Measurements from ENCODE around the gene BLOC1S1. TPM values are rescaled to one million over a fixed set of nuclear protein-coding genes. Genes with fewer than 3 reads are reported as not detected.

Gene BLOC1S1
- total and polyA plus RNA-seq, 4 experiments from 2014 or later, result 75.1 to 87.1 (median 83.7) TPM

- Mint-ChIP-seq H3K36me3 (peaks cover 0 to 29% of the 10 kb centered on the region in 2 donors), H3K27ac (peak overlapping the region in 3 of 7 donors; percentile 25 to 99 (median 35)), H3K4me3 (peak overlapping the region in 3 of 8 donors; percentile 4 to 36 (median 13)), H3K4me1 (peaks cover 18 to 52% (median 37%) of the 10 kb centered on the region in 4 donors), H3K9me3 (peaks cover 0 to 4% (median 0%) of the 10 kb centered on the region in 8 donors), H3K27me3 (peaks cover 0 to 1% of the 10 kb centered on the region in 2 donors)
- no peak overlapping the region for H3K4me3 ChIP-seq (ENCODE audit: low read length in 2 of 2)
- intact Hi-C loops (cut with micrococcal nuclease), result loop anchor here (5.0 kb wide), 1 partner anchor 71 kb away; no protein-coding TSS in a partner anchor
- CTCF ChIA-PET (ENCODE audit: partially characterized antibody), result interaction anchor here (5.1 kb wide), 1 partner anchor 19 kb away, joined by 44 read pairs; no protein-coding TSS in a partner anchor
- peaks cover 40% of the 10 kb centered on the region for H3K4me1 ChIP-seq (ENCODE audit: insufficient read depth, low read length)
- no peaks in the 10 kb centered on the region for H3K9me3 ChIP-seq (ENCODE audit: control insufficient read depth in 1 of 2, low read length in 2 of 2)
- H3K36me3 ChIP-seq (ENCODE audit: insufficient read depth, low read length), result peaks cover 15% of the 10 kb centered on the region
- POLR2A ChIA-PET (ENCODE audit: partially characterized antibody), result interaction anchor here (1.0 to 4.0 kb wide), 4 partner anchors 9 to 20 kb away, joined by 3 to 42 read pairs (median 3); partner anchors contain the start of gene CD63
- DNase-seq, result no peak
- H3K27ac ChIP-seq (ENCODE audit: low read depth, low read length), result no peak overlapping the region
- no peaks in the 10 kb centered on the region for H3K27me3 ChIP-seq (ENCODE audit: insufficient read depth, low read length)
These were observed 2.9 kb downstream of the BLOC1S1 start for GRCh38 chr12:55718624-55719275.

GRCh38 chr12:55719371-55719770, 3.5 kb downstream of the BLOC1S1 start:
- no peak for DNase-seq
- no peak overlapping the region for H3K4me3 ChIP-seq (ENCODE audit: low read length in 2 of 2)
- peaks cover 18 to 54% (median 38%) of the 10 kb centered on the region in 4 donors for H3K4me1 Mint-ChIP-seq
- H3K27ac ChIP-seq (ENCODE audit: low read depth, low read length), result no peak overlapping the region
- H3K9me3 Mint-ChIP-seq, result peaks cover 0 to 4% (median 0%) of the 10 kb centered on the region in 8 donors
- no peak overlapping the region for H3K27ac Mint-ChIP-seq
- peaks cover 15% of the 10 kb centered on the region for H3K36me3 ChIP-seq (ENCODE audit: insufficient read depth, low read length)
- ChIA-PET POLR2A (ENCODE audit: partially characterized antibody) (interaction anchor here (1.0 to 1.3 kb wide), 4 partner anchors 8 to 19 kb away, joined by 3 to 6 read pairs (median 4); partner anchors contain the start of gene CD63), CTCF (ENCODE audit: partially characterized antibody) (interaction anchor here (0.8 to 5.1 kb wide), 2 partner anchors 14 to 19 kb away, joined by 3 to 44 read pairs; no protein-coding TSS in a partner anchor)
- no peaks in the 10 kb centered on the region for H3K9me3 ChIP-seq (ENCODE audit: control insufficient read depth in 1 of 2, low read length in 2 of 2)
- intact Hi-C loops (cut with micrococcal nuclease), result loop anchor here (5.0 kb wide), 1 partner anchor 72 kb away; no protein-coding TSS in a partner anchor
- peak overlapping the region in 1 of 8 donors; percentile 25 for H3K4me3 Mint-ChIP-seq
- H3K4me1 ChIP-seq (ENCODE audit: insufficient read depth, low read length), result peaks cover 40% of the 10 kb centered on the region
- peaks cover 0 to 29% of the 10 kb centered on the region in 2 donors for H3K36me3 Mint-ChIP-seq
- H3K27me3 Mint-ChIP-seq, result peaks cover 0 to 1% of the 10 kb centered on the region in 2 donors
- no peaks in the 10 kb centered on the region for H3K27me3 ChIP-seq (ENCODE audit: insufficient read depth, low read length)

DNA sequence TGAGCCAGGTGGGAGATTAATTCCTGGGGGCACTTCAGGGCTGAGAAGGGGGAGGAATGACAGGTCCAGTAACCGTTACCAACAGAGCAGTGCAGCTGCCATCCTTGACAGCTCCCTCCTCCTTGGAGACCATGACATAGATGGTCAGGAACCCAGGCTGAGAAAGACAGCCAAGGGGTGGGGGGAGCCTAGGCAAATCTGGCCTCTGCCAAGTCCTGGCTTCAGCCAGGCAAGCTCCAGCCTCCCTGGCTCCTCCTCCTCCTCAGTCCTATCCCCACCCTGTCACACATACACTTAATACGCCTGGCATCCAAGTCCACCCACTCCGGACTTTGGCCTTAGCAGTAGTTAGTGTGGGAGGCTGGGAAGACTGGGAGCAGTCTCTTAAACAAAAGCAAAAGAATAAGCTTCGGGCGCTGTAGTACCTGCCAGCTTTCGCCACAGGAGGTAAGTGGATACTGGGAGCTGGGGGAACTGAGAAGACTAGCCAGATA, 4.3 kb downstream of the BLOC1S1 start, which contains the start of gene RDH5:
Gene RDH5, plus strand, starts transcription at position 323 of the 494 bp plus-strand sequence. CDS start 792 bp downstream, outside the sequence.
- H3K4me1 ChIP-seq (ENCODE audit: insufficient read depth, low read length), result peaks cover 39% of the 10 kb centered on the region
- H3K27ac ChIP-seq (ENCODE audit: low read depth, low read length), result no peak within 1 kb of the TSS
- no peaks in the 10 kb centered on the region for H3K9me3 ChIP-seq (ENCODE audit: control insufficient read depth in 1 of 2, low read length in 2 of 2)
- H3K27me3 ChIP-seq (ENCODE audit: insufficient read depth, low read length), result no peaks in the 10 kb centered on the region
- no peak within 1 kb of the TSS for H3K4me3 ChIP-seq (ENCODE audit: low read length in 2 of 2)
- Mint-ChIP-seq H3K4me3 (peak within 1 kb of the TSS in 1 of 8 donors; percentile 25), H3K4me1 (peaks cover 22 to 61% (median 43%) of the 10 kb centered on the region in 4 donors), H3K27me3 (peaks cover 0 to 1% of the 10 kb centered on the region in 2 donors), H3K36me3 (peaks cover 0 to 32% of the 10 kb centered on the region in 2 donors), H3K27ac (peak within 1 kb of the TSS in 4 of 7 donors; percentile 22 to 78 (median 49)), H3K9me3 (peaks cover 0 to 4% (median 0%) of the 10 kb centered on the region in 8 donors)
- intact Hi-C loops (cut with micrococcal nuclease), result no loop called here
- POLR2A ChIA-PET (ENCODE audit: partially characterized antibody), result interaction anchor here (1.1 to 1.3 kb wide), 3 partner anchors 7 to 18 kb away, joined by 3 to 6 read pairs (median 5); partner anchors contain the start of gene CD63
- CTCF ChIA-PET (ENCODE audit: partially characterized antibody), result interaction anchor here (0.7 to 5.1 kb wide), 3 partner anchors 14 to 18 kb away, joined by 3 to 44 read pairs (median 3); no protein-coding TSS in a partner anchor
- peaks cover 15% of the 10 kb centered on the region for H3K36me3 ChIP-seq (ENCODE audit: insufficient read depth, low read length)
- no peak for DNase-seq

- H3K4me3 Mint-ChIP-seq, result peak overlapping the region in 1 of 8 donors; percentile 7
- peak in 2 of 5 donors; percentile 31 to 33 for DNase-seq
- ChIA-PET POLR2A (ENCODE audit: partially characterized antibody) (no interaction called here), CTCF (ENCODE audit: partially characterized antibody) (interaction anchor here (0.7 to 1.2 kb wide), 2 partner anchors 9 to 17 kb away, joined by 3 to 4 read pairs; no protein-coding TSS in a partner anchor)
- Histone ChIP-seq H3K27me3 (ENCODE audit: insufficient read depth, low read length) (no peaks in the 10 kb centered on the region), H3K4me3 (ENCODE audit: low read length in 2 of 2) (no peak overlapping the region), H3K4me1 (ENCODE audit: insufficient read depth, low read length) (peaks cover 32% of the 10 kb centered on the region), H3K36me3 (ENCODE audit: insufficient read depth, low read length) (peaks cover 15% of the 10 kb centered on the region), H3K27ac (ENCODE audit: low read depth, low read length) (no peak overlapping the region), H3K9me3 (ENCODE audit: control insufficient read depth in 1 of 2, low read length in 2 of 2) (no peaks in the 10 kb centered on the region)
- H3K36me3 Mint-ChIP-seq, result peaks cover 4 to 28% of the 10 kb centered on the region in 2 donors
- H3K27ac Mint-ChIP-seq, result peak overlapping the region in 4 of 7 donors; percentile 22 to 57 (median 35)
- H3K27me3 Mint-ChIP-seq, result no peaks in the 10 kb centered on the region
- intact Hi-C loops (cut with micrococcal nuclease), result no loop called here
- H3K4me1 Mint-ChIP-seq, result peaks cover 20 to 59% (median 42%) of the 10 kb centered on the region in 4 donors
- H3K9me3 Mint-ChIP-seq, result peaks cover 0 to under 1% (median 0%) of the 10 kb centered on the region in 8 donors
These were observed 5.1 kb downstream of the BLOC1S1 start for GRCh38 chr12:55720894-55721444.

GRCh38 chr12:55721601-55722213, 5.9 kb downstream of the BLOC1S1 start:
- Histone ChIP-seq H3K4me1 (ENCODE audit: insufficient read depth, low read length) (peaks cover 29% of the 10 kb centered on the region), H3K27me3 (ENCODE audit: insufficient read depth, low read length) (no peaks in the 10 kb centered on the region), H3K4me3 (ENCODE audit: low read length in 2 of 2) (no peak overlapping the region), H3K36me3 (ENCODE audit: insufficient read depth, low read length) (peaks cover 15% of the 10 kb centered on the region), H3K27ac (ENCODE audit: low read depth, low read length) (no peak overlapping the region), H3K9me3 (ENCODE audit: control insufficient read depth in 1 of 2, low read length in 2 of 2) (no peaks in the 10 kb centered on the region)
- peak overlapping the region in 3 of 7 donors; percentile 14 to 57 (median 37) for H3K27ac Mint-ChIP-seq
- peaks cover 4 to 28% of the 10 kb centered on the region in 2 donors for H3K36me3 Mint-ChIP-seq
- no peak overlapping the region for H3K4me3 Mint-ChIP-seq
- POLR2A ChIA-PET (ENCODE audit: partially characterized antibody), result no interaction called here
- DNase-seq, result no peak
- peaks cover 23 to 59% (median 43%) of the 10 kb centered on the region in 4 donors for H3K4me1 Mint-ChIP-seq
- intact Hi-C loops (cut with micrococcal nuclease), result no loop called here
- H3K27me3 Mint-ChIP-seq, result no peaks in the 10 kb centered on the region
- no peaks in the 10 kb centered on the region for H3K9me3 Mint-ChIP-seq
- CTCF ChIA-PET (ENCODE audit: partially characterized antibody), result interaction anchor here (1.2 to 4.8 kb wide), 3 partner anchors 8 to 17 kb away, joined by 4 to 61 read pairs (median 4); no protein-coding TSS in a partner anchor

GRCh38 chr12:55722948-55723347, 7.1 kb downstream of the BLOC1S1 start:
- no peaks in the 10 kb centered on the region for H3K27me3 Mint-ChIP-seq
- no peaks in the 10 kb centered on the region for H3K9me3 Mint-ChIP-seq
- no peak for DNase-seq
- H3K4me3 ChIP-seq (ENCODE audit: low read length in 2 of 2), result no peak overlapping the region
- intact Hi-C loops (cut with micrococcal nuclease), result no loop called here
- H3K36me3 ChIP-seq (ENCODE audit: insufficient read depth, low read length), result peaks cover 15% of the 10 kb centered on the region
- H3K4me3 Mint-ChIP-seq, result no peak overlapping the region
- no peak overlapping the region for H3K27ac ChIP-seq (ENCODE audit: low read depth, low read length)
- POLR2A ChIA-PET (ENCODE audit: partially characterized antibody), result interaction anchor here (0.6 to 3.8 kb wide), 3 partner anchors 15 to 645 kb away, joined by 3 to 27 read pairs (median 3); no protein-coding TSS in a partner anchor
- CTCF ChIA-PET (ENCODE audit: partially characterized antibody), result interaction anchor here (1.0 to 4.8 kb wide), 3 partner anchors 9 to 15 kb away, joined by 3 to 61 read pairs (median 4); no protein-coding TSS in a partner anchor
- peaks cover 29% of the 10 kb centered on the region for H3K4me1 ChIP-seq (ENCODE audit: insufficient read depth, low read length)
- H3K27me3 ChIP-seq (ENCODE audit: insufficient read depth, low read length), result no peaks in the 10 kb centered on the region
- peaks cover 24 to 59% (median 39%) of the 10 kb centered on the region in 4 donors for H3K4me1 Mint-ChIP-seq
- H3K9me3 ChIP-seq (ENCODE audit: control insufficient read depth in 1 of 2, low read length in 2 of 2), result no peaks in the 10 kb centered on the region
- peaks cover 4 to 24% of the 10 kb centered on the region in 2 donors for H3K36me3 Mint-ChIP-seq
- peak overlapping the region in 2 of 7 donors; percentile 38 to 53 for H3K27ac Mint-ChIP-seq
